CD4-positive, alpha-beta T cell treated with Interleukin-2 at 100 ng/mL for 4 hours (primary cell): Measurements from ENCODE around the gene HSFX1.
A peak's percentile ranks its signal among the peaks of the same experiment; 100 is the strongest.
"Not testable (repeated sequence)": the region's sequence is repeated elsewhere in the genome, so short reads cannot be mapped to it uniquely, and the experiment has no call there.

Experiments used
- DNase-seq: peaks from one replicate; pipeline ENCODE4 v3.0.0-alpha.2; 2020; ENCODE audit warnings: low spot score

Gene HSFX1

GRCh38 chrX:149773768-149774167 is at the start of gene HSFX1:
Gene HSFX1, plus strand, starts transcription at chrX:149774068. Its CDS starts 614 bp downstream, at chrX:149774682.
- not testable (repeated sequence) for DNase-seq

GRCh38 chrX:149727308-149727707 is 46.6 kb upstream of the HSFX1 start:
- not testable (repeated sequence) for DNase-seq

- DNase-seq = not testable (repeated sequence)
Measured at GRCh38 chrX:149742269-149742668, 31.6 kb upstream of the HSFX1 start.

- DNase-seq = not testable (repeated sequence)
Measured at GRCh38 chrX:149746390-149747007, 27.4 kb upstream of the HSFX1 start.

- no peak for DNase-seq
Measured at GRCh38 chrX:149757206-149758067, 16.4 kb upstream of the HSFX1 start.

- no peak for DNase-seq
Measured at GRCh38 chrX:149758068-149758714, 15.7 kb upstream of the HSFX1 start.

GRCh38 chrX:149758715-149759078 is 15.2 kb upstream of the HSFX1 start:
- DNase-seq = not testable (repeated sequence)

GRCh38 chrX:149759824-149760223 is 14.0 kb upstream of the HSFX1 start:
- DNase-seq = no peak

- no peak for DNase-seq
Measured at GRCh38 chrX:149760965-149761364, 12.9 kb upstream of the HSFX1 start.

- not testable (repeated sequence) for DNase-seq
Measured at GRCh38 chrX:149761858-149762674, 11.8 kb upstream of the HSFX1 start.

- no peak for DNase-seq
Measured at GRCh38 chrX:149762696-149763614, 10.9 kb upstream of the HSFX1 start.

GRCh38 chrX:149770344-149770743 is 3.5 kb upstream of the HSFX1 start:
- not testable (repeated sequence) for DNase-seq

- not testable (repeated sequence) for DNase-seq
Measured at GRCh38 chrX:149773026-149773425, 842 bp upstream of the HSFX1 start.

GRCh38 chrX:149777999-149778398 is 4.1 kb downstream of the HSFX1 start:
- DNase-seq = not testable (repeated sequence)

GRCh38 chrX:149781727-149782126 is 7.9 kb downstream of the HSFX1 start, which contains the start of gene MAGEA9:
Gene MAGEA9, plus strand, starts transcription at chrX:149781930. Its CDS starts 4,281 bp downstream, at chrX:149786211.
- not testable (repeated sequence) for DNase-seq

GRCh38 chrX:149795531-149795930 is 21.7 kb downstream of the HSFX1 start:
- DNase-seq = not testable (repeated sequence)

GRCh38 chrX:149799095-149799714 is 25.3 kb downstream of the HSFX1 start:
- DNase-seq = peak; percentile 3

- DNase-seq = no peak
Measured at GRCh38 chrX:149799938-149800337, 26.1 kb downstream of the HSFX1 start.

GRCh38 chrX:149803458-149804062 is 29.7 kb downstream of the HSFX1 start:
- DNase-seq = no peak

GRCh38 chrX:149804102-149804501 is 30.2 kb downstream of the HSFX1 start:
- no peak for DNase-seq
